Measurements from ENCODE around the gene CLNK.

CLNK gene

DNA sequence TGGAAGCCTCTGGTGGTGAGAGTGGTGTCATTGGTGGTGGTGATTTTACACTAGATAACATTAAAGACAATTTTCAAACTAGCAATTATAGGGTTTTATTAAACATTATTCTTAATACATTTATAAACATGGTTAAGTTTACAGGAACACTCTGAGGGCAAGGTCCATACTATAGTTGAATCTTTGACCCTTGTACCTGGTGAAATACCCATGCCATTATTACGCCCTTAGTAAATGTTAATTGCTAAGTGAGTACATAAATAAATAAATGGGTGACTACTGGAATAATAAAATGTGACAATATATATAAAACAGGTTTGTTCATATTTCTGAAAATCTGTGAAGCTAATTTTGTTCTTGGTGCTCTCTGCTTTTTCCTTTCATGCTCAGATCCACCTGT is 13.6 kb upstream of the CLNK start:
- DNase-seq, result no peak

DNA sequence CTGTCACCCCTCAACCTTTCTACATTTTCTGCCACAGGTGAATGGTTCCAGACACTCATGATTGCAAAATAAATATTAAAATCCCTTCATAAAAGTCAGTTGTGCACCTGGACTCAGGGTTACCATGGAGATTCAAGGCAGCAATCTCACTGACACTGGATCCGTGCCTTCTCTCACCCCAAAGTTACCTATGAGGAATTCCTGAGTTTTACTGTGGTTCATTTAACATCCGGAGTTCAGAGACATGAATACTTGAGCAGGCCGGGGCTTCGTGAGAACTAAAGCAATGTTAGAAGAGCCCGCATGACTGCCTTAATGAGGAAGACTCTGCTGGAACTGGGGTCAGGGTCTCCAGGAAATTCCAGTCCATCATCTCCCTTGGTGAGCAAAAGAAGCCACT is 12.5 kb upstream of the CLNK start:
- no peak for DNase-seq

DNA sequence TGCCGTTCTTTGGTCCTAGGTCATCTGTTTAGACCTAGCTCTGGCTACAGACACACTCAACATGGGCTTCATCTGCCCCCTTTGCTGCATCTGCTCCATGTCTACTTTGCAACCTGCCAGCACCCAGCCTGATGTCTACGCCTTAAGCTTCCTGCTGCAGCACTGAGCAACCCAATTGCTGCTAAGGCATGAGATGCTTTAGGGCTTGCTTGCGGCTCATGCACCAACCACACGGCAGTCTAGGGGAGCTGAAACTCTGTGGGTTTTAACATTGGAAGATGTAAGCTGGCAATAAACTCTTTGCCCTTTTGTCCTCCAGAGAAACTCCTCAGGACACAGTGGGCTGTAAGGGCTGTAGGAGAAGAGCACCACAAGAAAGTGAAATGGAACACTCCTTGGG is 11.7 kb upstream of the CLNK start:
- DNase-seq, result no peak

DNA sequence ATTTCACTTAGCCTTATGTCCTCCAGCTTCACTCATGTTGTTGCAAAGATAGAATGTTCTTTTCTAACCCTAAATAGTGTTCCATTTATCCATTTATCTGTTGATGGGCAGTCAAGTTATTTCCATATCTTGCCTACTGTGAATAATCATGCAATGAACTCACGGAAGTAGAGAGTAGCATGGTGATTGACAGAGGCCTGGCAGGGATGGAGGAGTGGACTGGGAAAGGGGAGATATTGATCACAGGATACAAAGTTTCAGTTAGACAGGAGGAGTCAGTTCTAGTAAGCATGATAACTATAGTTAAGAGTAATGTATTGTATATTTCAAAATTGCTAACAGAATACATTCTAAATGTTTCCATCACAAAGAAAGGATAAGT is 10.3 kb upstream of the CLNK start:
- no peak for DNase-seq

DNA sequence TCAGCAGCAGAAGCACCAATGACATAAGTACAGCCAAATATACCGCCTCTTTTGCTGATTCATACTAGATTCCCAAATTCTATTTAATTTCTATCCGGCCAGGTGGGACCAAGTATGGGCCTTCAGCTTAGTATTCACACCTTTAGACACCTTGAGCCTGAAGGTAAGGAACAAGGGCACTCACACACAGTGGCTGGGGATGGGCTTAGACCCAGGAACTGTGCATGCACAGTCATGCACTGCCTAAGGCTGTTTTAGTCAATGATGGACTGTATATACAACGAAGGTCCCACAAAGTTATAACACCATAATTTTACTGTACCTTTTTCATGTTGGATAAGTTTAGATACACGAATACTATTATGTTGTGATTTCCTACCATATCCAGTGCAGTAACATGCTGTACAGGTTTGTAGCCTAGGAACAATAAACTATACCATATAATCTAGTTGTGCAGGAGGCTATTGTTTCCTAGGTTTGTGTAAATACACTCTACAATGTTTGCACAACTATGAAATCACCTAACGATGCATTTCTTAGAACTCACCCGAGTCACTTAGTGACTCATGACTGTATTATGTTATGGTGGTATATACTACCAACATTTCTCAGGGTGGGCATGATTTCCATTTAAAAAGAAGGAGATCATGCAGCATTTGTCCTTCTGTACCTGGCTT is 9.7 kb upstream of the CLNK start:
- no peak for DNase-seq

DNA sequence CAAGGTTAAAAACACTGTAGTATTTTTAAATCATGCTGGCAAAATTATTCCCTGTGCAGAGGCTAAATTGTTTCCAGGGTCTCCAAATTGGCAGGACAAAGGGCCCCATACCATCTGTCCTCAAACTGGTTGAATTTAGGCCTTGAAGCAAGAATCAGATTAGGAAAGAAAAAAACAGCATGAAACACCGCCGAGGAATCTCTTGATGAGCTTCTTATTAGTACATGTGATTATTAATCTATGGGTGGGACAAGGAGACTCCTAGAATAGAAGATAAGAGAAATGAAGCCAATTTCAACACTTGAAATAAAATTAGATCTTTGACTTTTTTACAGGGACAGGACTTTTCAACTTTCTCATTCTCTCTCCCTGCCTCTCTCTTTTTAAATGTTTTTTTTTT is 7.1 kb upstream of the CLNK start:
- no peak for DNase-seq

DNA sequence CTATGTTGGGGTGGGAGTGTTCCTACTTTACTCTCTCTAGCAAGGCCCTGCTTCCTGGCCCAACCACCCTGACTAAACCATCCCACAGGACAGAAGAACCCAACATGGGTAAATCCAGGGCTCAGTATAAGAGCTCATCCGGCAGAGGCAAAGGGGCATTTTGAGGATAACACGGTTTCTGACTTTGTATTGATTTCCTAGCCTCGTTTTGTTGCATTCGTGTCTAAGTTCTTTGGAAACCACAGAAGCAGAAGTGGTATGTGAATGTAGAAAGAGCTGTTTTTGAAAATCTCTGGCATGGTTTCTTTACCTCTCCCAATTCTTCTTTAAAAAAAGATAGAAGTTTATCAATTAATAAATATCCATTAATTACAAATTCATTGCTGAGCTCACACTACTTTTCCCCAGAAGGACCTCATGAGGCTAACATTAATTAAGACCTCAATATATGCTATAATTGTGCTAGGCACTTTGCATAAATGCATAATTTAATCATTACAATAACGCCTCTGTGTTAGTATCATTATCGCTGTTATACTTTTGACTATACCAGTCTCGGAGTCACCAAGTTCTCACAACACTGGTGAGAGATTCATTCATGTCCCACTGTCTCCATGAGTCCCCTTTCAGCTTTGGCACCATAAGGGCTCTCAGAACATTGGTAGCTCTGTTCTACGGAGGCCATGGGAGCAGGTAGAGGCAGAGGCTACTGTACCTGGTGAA is 5.8 kb upstream of the CLNK start:
- DNase-seq, result peak; percentile 28

DNA sequence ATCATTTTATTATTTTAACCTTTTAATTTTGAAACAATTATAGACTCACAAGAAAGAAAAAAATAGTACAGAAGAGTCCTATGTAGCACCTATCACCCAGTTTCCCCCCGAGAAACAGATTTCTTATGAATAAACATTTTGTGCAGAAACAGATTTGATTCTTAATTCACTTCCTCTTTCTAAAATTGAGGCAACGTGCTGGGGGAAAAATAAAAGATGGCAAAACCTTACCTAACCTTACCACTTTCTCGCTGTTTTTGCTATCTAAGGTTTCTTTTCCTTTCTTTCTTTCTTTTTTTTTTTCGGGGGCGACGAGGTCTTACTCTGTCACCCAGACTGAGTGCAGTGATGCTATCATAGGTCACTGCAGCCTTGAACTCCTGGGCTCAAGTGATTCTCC is 4.3 kb upstream of the CLNK start:
- no peak for DNase-seq

DNA sequence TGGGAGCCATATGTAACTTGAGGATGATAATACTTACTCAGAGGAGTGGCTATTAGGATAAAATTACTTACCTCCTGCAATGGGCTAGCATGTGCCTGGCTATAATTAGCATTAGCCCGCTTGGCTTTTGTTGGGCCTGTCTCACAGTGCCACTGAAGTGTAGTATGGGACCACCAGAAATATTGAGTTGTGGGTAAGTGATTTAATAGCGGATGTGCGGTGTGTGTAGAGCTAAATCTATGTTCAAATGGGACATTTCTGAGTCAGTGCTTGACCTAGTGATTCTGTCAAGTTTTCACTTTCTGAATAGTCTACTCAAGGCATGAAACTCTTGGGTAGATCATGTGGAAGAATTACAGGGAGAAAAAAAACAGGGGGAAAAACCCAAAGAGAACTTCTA is 3.5 kb upstream of the CLNK start:
- peak; percentile 5 for DNase-seq

DNA sequence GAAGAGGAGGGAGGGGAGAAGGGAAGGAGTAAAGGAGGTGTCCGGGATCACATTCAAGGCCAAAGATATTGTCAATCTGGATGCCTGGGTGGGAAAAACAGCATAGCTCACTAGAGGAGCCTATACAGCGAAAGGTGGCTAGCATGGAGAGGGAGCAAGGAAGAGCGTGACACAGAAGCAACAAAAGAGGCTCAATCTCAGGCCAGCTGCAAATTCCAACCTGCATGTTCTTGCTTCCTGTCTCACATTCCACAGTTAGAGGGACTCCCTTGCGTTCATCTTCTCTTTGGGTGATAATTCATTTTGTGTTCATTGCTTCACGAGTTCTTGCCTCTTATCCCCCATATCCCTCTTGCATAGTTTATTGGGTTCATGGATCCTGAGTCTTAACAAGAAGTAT is 3.0 kb upstream of the CLNK start:
- no peak for DNase-seq

DNA sequence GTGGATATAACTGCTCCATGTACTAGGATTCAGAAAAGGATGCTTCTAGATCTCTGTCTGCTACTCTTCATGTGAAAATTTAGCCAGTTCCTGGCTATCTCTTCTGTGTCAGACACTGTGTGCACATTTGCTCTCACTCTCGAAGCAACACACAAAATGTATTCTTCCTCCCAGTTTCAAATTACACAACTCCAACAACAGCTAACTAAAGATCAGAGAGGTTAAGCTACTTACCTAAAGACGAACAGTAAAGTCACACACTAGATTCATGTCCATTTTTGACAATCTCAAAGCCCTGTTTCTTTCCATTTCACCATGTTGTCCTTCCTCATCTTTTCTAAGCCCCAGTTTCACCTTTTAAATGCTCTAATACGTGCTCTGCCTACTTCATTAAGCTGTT is 2.2 kb downstream of the CLNK start:
- no peak for DNase-seq

DNA sequence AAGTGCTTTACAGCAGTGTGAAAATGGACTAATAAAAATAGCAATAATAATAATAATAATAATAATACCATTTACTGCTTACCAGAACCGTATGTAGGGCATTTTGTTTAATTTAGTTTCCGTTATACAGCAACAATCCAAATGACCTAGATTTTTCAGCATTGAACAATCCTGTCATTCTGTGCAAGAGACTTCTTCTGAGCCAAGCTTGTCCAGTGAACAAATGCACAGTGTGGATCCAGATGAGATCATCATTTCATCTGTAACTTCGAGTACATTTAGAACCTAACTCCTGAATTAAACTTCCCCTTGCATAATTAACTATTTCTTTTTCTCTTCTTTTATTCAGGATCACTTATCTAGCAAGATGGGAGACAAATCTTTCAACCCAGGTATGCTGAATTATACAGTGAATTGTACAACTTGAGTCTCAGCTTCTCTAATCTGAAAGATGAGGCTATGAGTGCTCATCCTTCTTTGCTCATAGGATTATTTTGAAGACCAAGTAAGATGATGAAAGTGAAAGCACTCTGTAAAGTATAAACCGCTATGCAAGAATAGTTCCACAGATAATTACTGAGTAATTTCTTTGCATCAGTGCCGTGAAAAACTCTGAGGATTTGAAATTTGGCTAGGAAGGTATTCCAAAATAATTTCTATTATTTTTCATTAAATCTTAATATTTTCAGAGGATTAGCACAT is 6.6 kb downstream of the CLNK start:
- DNase-seq, result no peak

DNA sequence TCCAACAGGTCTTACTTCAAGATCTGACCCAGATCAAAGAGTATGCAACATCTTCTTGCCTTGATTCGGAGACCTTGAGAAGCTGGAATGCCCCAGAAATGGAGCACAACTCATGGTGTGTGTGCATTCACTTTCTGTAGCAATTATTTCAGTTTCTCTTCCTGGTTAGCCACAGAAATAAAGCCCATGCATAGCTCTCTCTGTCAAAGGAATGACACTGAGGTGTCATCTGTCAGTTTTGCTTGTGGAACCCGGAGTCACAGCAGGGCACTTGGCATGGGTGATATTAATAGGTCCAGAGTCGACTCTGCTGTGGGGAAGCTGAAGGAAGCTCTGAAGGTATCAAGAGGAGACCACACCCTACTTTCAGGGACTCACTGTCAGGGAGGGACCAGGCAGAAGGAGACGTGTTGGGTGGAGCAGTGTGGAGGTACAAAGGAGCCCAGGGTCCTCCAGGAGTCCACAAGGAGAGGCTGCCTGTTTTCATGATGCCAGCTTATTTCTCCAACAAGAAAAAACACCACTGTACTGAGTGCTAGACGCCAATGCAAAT is 10.7 kb downstream of the CLNK start:
- peak; percentile 9 for DNase-seq

DNA sequence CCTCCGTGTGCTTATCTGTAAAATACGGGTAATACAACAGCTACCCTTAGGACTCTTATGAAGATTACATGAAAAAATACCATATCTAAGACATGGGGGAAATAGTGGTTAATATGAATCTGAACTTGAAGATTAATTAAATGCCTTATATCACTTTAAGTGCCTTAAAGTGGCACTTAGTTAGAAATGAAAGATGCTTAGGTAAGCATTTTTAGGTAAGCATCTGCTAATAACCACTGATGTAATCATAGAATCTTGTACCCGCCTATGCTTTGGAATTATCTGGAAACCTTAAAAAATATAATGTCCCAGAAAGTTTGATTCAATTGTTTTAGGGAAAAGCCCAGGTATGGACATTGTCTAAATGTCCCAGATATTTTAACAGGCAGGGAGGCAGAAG is 12.2 kb downstream of the CLNK start:
- no peak for DNase-seq

DNA sequence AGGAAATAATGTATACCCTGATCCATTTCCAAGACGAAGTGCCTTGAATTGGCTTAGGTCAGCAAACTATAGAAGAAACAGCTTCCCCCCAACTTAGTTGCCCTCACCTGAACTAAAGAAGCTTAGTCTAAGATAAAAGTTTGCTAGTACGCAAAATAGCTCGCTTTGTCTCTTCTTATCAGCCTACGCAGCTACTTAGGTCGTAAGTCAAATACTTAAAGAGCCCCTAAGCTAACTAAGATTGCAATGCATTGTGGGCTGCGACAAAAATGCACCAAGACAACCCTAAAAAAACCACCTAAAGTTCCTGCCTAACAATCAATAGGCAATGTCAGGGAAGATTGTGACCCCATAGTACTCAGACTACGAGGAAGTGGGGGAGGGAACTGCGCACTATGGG is 12.8 kb downstream of the CLNK start:
- DNase-seq, result no peak

DNA sequence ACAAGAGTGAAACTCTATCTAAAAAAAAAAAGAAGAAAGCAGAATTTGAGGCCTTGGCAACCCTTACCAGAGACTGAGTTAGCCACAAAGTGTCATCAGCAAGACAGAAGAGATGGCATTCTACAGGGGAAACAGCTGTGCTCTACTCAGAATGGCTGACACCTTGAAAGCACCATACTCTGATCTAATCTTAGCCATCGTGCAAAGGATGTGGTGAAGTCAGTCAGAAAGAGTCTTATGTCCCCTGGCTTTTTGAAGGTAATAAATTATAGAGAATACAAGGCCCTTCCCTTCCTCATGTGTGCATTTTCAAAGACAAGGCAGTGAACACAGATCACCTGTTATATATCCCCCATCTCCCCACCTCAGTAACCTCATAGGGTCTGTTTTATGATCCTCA is 13.2 kb downstream of the CLNK start:
- DNase-seq, result no peak

DNA sequence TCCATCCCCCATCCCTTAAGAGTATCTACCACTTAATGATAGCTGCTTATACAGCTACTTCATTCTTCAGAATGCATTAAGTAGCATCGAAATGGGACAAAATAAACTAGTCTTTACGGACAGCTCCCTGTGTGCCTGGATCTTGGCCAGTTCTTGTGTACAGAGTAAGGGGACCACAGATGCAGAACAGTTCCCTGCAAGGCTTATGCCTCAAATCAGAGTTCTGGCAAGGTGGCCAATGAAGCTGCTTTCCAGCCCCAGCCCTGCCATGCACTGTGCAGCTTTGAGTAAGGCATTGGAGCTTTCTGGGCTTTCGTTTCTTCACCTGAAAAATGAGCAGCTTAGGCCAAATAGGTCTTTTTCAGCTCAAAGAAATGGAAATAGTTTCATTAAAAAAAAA is 14.2 kb downstream of the CLNK start:
- DNase-seq, result no peak

DNA sequence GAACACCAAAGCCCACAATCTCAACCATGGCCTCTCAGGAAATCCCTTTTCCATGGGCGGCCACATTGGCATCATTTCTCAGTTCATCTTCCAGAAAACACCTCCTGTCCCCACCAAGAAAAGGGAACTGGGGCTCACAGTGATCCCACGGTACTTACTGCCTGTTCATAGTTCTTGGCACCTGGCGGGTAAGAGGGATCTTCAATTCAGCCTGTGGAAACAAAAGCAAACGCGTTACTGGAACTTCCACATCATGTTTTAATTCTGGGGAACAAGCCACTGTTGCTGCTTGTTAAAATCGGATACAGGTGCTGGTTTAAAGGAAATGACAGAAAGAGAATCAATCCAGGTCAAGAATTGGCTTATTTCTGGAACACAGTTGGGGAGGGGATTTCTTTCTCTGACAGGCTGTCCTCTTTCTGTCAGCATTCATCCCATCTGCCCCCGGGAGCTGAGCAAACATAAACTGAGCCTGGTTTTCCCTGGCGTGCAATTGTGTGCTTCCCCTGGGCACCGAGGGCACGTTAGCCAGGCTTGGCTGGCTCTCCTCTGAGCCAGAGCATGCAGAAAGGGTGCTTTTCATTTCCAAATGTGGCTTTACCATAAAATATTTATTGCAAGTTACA is 16.8 kb downstream of the CLNK start:
- DNase-seq, result no peak

DNA sequence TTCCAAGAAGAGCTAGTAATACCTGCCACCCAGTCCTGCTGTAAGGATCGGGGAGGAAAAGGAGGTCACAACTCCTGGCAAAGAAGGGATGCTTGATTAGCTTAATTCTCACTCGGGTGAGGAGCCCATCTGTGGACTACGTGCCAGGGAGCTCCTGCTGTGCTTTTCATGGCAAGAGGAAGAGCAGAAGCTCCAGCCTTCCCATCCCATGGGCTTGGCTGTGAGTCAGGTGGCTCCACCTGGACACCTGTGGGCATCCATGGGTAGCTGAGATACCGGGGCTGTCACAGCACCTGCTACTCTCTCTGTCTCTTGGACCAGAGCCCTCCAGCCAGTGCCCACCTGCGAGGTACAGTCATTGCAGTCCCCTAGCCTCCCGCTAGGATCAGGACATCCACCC is 18.0 kb downstream of the CLNK start:
- no peak for DNase-seq

DNA sequence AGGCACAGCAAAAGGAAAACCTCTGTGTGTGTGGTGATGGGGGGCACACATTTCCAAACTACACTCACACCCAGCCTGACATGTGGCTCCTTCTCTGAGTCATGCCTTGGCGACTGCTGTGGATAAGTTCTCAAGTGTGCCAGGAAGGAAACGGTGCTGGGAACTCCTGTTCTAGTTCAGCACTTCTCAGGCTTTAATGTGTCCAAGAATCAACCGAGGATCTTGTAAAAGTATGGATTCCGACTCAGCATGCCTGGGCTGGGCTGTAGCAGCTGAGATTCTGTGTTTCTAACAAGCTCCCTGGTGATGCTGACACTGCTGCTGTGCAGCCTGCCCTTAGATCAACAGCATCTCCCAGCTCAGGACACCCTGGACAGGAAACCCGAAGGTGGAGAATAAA is 20.2 kb downstream of the CLNK start:
- DNase-seq, result no peak

DNA sequence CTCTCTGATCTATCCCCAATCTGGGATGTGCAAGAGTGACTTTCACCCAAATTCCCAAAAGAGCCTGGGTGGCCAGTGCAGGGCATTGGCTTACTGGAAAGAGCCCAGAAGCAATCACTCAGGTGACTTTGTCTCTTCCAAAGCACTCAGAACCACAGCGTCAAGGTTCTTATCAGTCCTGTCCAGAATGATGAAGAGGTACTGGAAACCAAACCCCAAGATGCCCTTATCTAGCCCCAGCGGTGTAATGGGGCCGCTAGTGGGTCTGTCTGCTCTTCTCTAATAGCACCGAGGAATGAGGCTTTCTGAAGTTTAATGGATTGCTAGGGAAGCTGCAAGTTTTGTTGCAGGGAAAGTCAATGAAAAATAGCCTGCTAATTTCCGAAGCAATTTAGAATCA is 21.6 kb downstream of the CLNK start:
- no peak for DNase-seq

DNA sequence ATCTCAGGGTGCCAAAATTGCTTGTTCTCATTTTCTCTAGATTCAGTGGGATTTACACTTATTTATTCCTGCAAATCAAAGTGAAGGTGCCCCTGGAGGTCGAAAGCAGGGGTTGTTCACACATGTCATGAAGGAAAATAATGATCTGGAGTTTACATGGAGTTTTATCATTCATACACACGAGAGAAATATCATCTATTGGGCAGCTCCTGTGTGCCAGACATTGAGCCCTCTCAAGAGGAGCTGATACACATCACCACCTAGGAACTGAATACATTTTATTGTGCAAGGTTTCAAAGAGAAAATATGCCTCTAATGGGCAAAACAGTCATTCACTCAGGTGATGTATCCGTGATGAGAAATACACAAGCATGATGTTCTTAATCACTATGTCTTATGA is 23.5 kb downstream of the CLNK start:
- DNase-seq, result no peak

DNA sequence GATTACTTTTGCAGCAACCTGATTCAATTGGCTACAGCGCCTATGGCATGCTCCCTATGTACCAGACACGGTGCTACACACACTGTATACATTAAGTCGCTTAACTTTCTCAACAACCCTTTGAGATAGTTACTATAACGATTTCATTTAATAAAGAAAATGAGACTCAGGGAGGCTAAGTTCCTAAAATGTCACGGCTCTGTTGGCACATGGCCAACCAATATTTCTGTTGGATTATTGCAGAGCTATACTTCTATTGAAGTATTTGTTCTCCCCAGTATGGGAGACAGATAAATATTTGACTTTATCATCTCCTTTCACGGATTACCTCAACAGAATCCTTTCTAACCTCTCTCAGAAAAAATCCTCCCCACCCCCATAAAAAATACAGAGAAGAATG is 25.3 kb downstream of the CLNK start:
- no peak for DNase-seq

DNA sequence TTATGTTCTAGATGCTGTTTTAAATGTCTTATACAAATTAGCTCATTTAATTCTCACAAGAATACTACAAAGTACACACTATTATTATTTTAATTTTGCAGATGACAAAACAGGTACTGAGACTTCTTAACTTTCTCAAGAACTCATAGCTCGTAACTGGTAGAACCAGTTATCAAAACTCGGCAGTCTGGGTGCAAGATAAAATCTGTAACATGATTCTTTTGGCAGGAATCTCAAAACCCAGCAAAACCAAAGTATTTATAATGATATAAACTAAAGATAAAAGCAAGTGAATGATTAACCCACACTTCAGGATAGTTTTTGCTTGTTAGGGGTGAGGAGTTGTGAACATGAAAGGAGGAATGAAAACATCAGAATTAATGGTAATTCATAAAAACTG is 27.6 kb downstream of the CLNK start:
- DNase-seq, result no peak

Measured in suppressor macrophage treated with lipopolysaccharide for 4 hours (primary cell).